Cardiac fibroblast (primary cell): ENCODE results near the gene CCDC69.
"Not testable (repeated sequence)": the region's sequence is repeated elsewhere in the genome, so short reads cannot be mapped to it uniquely, and the experiment has no call there.

Experiments used
- DNase-seq, 2 donors: peaks; one replicate each; pipeline versions ENCODE4 v3.0.0 to v3.0.0-alpha.2; 2010; ENCODE audit warnings: low read depth in 2 of 2
- H3K4me3 ChIP-seq, 2 donors: replicated peaks in 1 of 2; 1 replicate in 1 of 2; 2 replicates in 1 of 2; pipeline ENCODE4 v1.5.1; 2011; ENCODE audit warnings: low read depth in 2 of 2, low read length in 2 of 2, mild to moderate bottlenecking in 2 of 2, moderate library complexity in 1 of 2
- TF ChIP-seq, protein P1 (sequence below): IDR thresholded peaks from one replicate; pipeline ENCODE4 v1.5.1; 2011; ENCODE audit warnings: low read depth, mild to moderate bottlenecking, low read length, inconsistent platforms

Gene CCDC69

DNA sequence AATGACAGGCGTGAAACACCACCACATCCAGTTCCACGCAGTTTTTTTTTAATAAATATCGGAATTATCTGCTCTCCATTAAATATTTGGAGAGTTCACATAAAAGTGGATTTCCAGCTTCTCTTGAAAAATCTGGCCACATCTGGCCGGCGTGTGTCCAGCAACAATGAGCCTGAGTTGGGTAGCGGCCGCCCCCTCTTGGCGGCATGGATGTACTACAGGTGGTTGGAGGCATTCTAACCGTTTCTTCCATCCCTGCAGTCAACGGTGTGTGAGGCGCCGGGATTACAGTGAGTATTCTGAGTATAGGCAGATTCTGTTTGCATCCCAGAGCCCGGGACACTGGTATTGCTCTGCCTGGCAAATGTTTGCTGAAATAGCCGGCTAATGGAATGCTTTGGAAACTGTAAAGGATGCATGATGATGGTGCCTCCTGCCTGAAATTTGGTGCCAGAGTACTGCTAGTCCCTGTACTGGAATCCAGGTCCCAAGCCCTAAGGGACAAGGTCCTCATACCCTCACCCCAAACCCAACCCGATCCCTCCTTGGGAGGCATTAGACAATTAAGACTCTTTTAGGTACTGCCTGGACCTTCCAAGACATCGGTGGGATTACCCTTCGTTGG is 15.5 kb upstream of the CCDC69 start:
- H3K4me3 ChIP-seq, result peak overlapping the region in 1 of 2 donors; percentile 27
- DNase-seq, result peak; percentile 78 to 87
- TF ChIP-seq, protein P1, sequence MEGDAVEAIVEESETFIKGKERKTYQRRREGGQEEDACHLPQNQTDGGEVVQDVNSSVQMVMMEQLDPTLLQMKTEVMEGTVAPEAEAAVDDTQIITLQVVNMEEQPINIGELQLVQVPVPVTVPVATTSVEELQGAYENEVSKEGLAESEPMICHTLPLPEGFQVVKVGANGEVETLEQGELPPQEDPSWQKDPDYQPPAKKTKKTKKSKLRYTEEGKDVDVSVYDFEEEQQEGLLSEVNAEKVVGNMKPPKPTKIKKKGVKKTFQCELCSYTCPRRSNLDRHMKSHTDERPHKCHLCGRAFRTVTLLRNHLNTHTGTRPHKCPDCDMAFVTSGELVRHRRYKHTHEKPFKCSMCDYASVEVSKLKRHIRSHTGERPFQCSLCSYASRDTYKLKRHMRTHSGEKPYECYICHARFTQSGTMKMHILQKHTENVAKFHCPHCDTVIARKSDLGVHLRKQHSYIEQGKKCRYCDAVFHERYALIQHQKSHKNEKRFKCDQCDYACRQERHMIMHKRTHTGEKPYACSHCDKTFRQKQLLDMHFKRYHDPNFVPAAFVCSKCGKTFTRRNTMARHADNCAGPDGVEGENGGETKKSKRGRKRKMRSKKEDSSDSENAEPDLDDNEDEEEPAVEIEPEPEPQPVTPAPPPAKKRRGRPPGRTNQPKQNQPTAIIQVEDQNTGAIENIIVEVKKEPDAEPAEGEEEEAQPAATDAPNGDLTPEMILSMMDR, result peak; percentile 90

DNA sequence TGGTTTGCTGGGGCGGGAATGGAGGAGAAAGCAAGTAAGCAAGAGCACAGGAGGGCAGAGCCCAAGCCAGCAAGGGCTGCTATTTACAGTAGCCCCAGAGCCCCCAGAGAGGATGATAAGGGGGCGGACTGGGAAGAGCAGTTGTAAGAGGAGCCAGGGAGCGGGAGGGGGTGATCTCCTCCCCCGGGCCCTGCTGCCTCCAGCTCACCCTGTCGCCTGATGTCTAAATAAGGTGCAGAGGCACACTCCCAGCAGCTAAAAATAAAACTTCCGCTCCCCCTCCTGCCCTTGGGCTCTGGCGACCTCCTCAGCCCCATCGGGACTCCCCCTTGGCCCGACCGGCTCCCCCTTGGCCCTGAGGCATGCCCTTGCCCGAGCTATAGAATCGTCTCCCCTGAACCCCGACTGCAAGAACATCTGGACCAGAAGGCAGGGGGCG is 14.4 kb upstream of the CCDC69 start:
- TF ChIP-seq, protein P1, result no peak
- H3K4me3 ChIP-seq, result peak overlapping the region in 1 of 2 donors; percentile 13
- DNase-seq, result no peak

DNA sequence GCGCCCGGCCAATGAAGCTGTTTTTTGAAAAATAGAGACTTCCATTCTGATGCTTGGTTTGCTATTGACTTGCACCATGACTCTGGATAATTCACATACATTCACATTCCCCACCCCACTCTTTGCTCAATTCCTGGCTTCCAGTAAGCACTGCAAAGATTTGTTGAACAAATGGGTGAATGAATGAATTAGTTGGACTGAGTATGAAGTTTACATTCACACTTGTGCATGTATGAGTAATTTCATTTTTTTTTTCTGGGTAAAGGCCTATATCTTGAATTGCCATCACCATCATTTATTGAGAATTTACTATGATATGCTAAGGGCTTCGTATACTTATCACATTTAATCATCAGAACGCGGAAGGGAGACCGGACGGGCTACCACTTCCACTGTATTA is 13.8 kb upstream of the CCDC69 start:
- DNase-seq, result no peak
- TF ChIP-seq, protein P1, result no peak
- H3K4me3 ChIP-seq, result no peak overlapping the region

DNA sequence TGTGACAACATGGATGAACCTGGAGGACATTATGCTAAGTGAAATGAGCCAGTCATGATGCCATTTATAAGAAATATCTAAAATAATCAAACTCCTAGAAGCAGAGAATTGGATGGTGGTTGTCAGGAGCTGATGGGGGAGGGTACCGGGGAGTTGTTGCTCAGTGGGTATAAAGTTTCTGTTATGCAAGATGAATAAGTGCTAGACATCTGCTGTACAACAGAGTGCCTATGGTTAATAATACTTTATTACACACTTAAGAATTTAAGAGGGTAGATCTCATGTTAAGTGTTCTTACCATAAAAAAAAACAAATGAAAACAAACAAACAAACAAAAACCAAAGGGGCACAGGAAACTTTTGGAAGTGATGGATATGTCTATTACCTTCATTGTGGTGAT is 13.0 kb upstream of the CCDC69 start:
- TF ChIP-seq, protein P1, result no peak
- no peak overlapping the region for H3K4me3 ChIP-seq
- DNase-seq, result no peak

DNA sequence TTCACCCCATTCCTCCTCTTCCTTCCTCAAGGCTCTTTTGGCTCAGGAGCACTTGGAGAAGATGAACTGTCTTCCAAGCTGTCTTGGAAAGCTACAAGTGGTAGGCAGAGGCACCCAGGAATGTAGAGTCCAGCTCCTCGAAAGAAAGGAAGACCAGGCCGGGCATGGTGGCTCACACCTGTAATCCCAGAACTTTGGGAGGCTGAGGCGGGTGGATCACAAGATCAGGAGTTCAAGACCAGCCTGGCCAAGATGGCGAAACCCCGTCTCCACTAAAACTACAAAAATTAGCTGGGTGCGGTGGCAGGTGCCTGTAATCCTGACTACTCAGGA is 11.3 kb upstream of the CCDC69 start:
- not testable (repeated sequence) for H3K4me3 ChIP-seq, DNase-seq

DNA sequence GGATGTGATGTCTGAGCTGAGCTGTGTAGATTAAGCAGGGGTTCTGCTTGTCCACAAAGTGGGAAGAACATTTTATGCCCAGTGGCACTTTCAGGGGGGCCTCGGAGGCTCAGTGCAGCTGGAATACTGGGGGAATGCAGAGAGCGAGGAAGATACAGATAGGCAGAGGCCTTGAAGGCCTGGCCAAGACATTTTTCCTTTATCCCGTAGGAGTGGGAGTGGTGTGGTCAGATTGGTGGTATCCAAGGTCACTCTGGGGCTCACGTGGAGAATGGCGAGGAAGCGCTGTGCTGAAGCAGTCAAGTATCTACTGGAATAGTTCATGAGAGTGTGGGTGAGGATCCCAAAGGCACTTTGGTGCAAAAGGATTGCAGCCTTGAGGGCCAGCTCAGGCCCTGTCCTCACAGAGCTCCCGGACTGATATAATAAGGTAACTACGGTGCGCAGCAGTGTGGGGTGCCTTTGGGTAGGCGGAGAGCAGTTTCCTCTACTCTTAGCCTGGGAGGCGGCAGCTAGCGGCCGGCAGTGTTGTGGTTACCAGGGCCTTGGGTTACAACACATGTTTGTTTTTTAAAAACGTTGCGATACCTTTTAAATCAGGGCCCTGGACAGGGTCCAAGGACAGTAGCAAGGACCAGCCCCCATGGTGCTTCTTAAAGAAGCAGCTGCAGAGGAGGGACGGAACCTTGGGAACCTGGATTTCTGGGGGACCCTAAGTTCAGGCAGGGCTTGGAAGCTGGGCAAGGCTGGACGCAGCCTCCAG is 10.8 kb upstream of the CCDC69 start:
- DNase-seq, result peak; percentile 84 to 93
- TF ChIP-seq, protein P1, result no peak
- H3K4me3 ChIP-seq, result no peak overlapping the region

DNA sequence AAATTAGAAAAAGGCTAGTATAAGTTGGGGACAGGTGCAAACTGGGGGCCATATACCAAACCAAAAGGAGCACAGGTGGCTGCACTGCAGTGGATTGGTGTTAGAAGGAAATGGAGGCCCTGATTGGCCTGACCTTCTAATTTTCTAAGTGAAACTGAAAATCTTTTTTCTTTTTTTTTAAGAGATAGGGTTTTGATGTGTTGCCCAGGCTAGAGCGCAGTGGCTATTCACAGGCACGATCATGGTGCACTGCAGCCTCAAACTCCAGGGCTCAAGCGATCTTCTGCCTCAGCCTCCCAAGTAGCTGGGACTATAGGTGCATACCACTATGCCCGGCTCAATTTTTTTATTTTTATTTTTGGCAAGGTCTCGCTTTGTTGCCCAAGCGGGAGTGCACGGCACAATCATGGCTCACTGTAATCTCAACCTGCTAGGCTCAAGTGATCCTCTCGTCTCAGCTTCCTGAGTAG is 9.8 kb upstream of the CCDC69 start:
- no peak for DNase-seq
- H3K4me3 ChIP-seq, result no peak overlapping the region

More for the DNA sequence above, 9.8 kb upstream of the CCDC69 start:
- TF ChIP-seq, protein P1, result no peak
